ENCODE data around the gene RTF2. TPM values are rescaled to one million over a fixed set of nuclear protein-coding genes. Genes with fewer than 3 reads are reported as not detected.
"Not testable (repeated sequence)": the region's sequence is repeated elsewhere in the genome, so short reads cannot be mapped to it uniquely, and the experiment has no call there.

RTF2 gene
- total RNA-seq, 1 donor from 2014 or later = 81.4 TPM

GRCh38 chr20:56527521-56527920 lies 59.1 kb downstream of the RTF2 start:
- no peak for TF ChIP-seq EZH2 (IDR thresholded peaks at IDR 0.05; ENCODE audit: insufficient read depth, low read length)
- TF ChIP-seq, protein P1, sequence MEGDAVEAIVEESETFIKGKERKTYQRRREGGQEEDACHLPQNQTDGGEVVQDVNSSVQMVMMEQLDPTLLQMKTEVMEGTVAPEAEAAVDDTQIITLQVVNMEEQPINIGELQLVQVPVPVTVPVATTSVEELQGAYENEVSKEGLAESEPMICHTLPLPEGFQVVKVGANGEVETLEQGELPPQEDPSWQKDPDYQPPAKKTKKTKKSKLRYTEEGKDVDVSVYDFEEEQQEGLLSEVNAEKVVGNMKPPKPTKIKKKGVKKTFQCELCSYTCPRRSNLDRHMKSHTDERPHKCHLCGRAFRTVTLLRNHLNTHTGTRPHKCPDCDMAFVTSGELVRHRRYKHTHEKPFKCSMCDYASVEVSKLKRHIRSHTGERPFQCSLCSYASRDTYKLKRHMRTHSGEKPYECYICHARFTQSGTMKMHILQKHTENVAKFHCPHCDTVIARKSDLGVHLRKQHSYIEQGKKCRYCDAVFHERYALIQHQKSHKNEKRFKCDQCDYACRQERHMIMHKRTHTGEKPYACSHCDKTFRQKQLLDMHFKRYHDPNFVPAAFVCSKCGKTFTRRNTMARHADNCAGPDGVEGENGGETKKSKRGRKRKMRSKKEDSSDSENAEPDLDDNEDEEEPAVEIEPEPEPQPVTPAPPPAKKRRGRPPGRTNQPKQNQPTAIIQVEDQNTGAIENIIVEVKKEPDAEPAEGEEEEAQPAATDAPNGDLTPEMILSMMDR (IDR thresholded peaks at IDR 0.05; ENCODE audit: insufficient read depth, low read depth, low read length) = no peak
- Histone ChIP-seq H3K9ac (ENCODE audit: low read length) (no peak overlapping the region), H4K20me1 (ENCODE audit: insufficient read depth, low read length) (no peaks in the 10 kb centered on the region), H3K4me3 (ENCODE audit: insufficient read depth, low read depth, low read length) (no peak overlapping the region), H3K4me1 (ENCODE audit: insufficient read depth, low read length) (no peaks in the 10 kb centered on the region), H3K27me3 (ENCODE audit: insufficient read depth, low read length) (no peaks in the 10 kb centered on the region), H3K79me2 (ENCODE audit: insufficient read depth, low read length) (no peaks in the 10 kb centered on the region), H3K4me2 (ENCODE audit: low read length) (no peak overlapping the region), H3K9me3 (ENCODE audit: insufficient read depth, low read depth, low read length) (no peaks in the 10 kb centered on the region), H3K36me3 (ENCODE audit: insufficient read depth, low read length) (no peaks in the 10 kb centered on the region), H3K27ac (ENCODE audit: low read depth, low read length) (no peak overlapping the region), H2AFZ (ENCODE audit: low read depth, low read length) (no peak overlapping the region)
- H3K9me3 Mint-ChIP-seq (ENCODE audit: unreplicated experiment) = peaks cover 4% of the 10 kb centered on the region
- H3K36me3 Mint-ChIP-seq (ENCODE audit: low read depth, unreplicated experiment) = peaks cover 5% of the 10 kb centered on the region
- no peak overlapping the region for H3K27ac Mint-ChIP-seq (ENCODE audit: unreplicated experiment)
- DNase-seq (ENCODE audit: low read depth) (no peak), FAIRE-seq (no peak)
- no peaks in the 10 kb centered on the region for H3K4me1 Mint-ChIP-seq (ENCODE audit: low read depth, unreplicated experiment)
- H3K4me3 Mint-ChIP-seq (ENCODE audit: unreplicated experiment) = no peak overlapping the region
- peaks cover 11% of the 10 kb centered on the region for H3K27me3 Mint-ChIP-seq (ENCODE audit: low read depth, unreplicated experiment)

DNA sequence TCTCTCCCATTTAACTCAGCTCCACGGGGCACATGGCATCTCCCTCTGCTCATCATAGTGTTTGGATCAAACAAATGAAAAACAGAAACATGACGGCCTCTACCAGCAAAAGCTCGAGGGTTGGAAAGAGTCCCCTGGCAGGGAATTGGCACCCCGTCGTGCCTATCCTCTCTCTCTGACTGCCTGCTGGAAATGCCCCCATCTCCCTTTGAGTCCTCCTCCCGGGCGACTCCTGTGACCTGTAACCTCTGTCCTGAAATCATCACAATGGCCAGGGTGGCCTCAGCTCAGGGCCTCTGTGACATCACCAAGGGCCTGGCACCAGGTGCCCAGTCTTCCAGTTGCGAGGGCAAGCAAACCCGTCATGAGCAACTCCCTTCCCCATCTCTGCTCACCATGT lies 64.5 kb downstream of the RTF2 start, which contains the start of gene FAM209B:
FAM209B (plus strand) TSS at position 301 of the 400 bp plus-strand sequence; CDS start at position 397, 96 bp downstream.
- not testable (repeated sequence) for H3K36me3 ChIP-seq (ENCODE audit: insufficient read depth, low read length); H3K27ac Mint-ChIP-seq (ENCODE audit: unreplicated experiment); H3K27me3 Mint-ChIP-seq (ENCODE audit: low read depth, unreplicated experiment); H3K4me2 ChIP-seq (ENCODE audit: low read length); H3K36me3 Mint-ChIP-seq (ENCODE audit: low read depth, unreplicated experiment); H3K4me1 Mint-ChIP-seq (ENCODE audit: low read depth, unreplicated experiment); DNase-seq (ENCODE audit: low read depth); FAIRE-seq; H3K27me3 ChIP-seq (ENCODE audit: insufficient read depth, low read length); H3K27ac ChIP-seq (ENCODE audit: low read depth, low read length); H3K9me3 Mint-ChIP-seq (ENCODE audit: unreplicated experiment); H3K79me2 ChIP-seq (ENCODE audit: insufficient read depth, low read length); H4K20me1 ChIP-seq (ENCODE audit: insufficient read depth, low read length); H2AFZ ChIP-seq (ENCODE audit: low read depth, low read length); H3K9me3 ChIP-seq (ENCODE audit: insufficient read depth, low read depth, low read length); H3K4me1 ChIP-seq (ENCODE audit: insufficient read depth, low read length); H3K4me3 Mint-ChIP-seq (ENCODE audit: unreplicated experiment); H3K9ac ChIP-seq (ENCODE audit: low read length); H3K4me3 ChIP-seq (ENCODE audit: insufficient read depth, low read depth, low read length)

DNA sequence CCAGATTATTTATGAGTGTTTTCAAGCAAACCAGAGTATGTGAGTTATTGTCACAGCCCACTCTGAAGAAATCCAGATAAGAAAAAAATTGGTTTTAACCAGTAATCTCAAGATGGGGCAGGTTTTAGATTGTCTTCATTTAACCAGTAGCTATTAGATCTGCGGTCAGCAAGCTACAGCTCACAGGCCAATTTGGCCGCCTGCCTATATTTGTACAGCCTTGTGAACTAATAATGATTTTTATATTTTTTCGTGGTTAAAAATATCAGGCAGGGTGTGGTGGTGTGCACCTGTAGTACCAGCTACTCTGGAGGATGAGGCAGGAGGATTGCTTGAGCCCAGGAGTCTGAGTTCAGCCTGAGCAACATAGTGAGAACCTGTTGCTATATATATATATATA lies 69.6 kb downstream of the RTF2 start:
- Mint-ChIP-seq H3K27ac (ENCODE audit: unreplicated experiment) (no peak overlapping the region), H3K36me3 (ENCODE audit: low read depth, unreplicated experiment) (no peaks in the 10 kb centered on the region), H3K9me3 (ENCODE audit: unreplicated experiment) (no peaks in the 10 kb centered on the region), H3K27me3 (ENCODE audit: low read depth, unreplicated experiment) (no peaks in the 10 kb centered on the region), H3K4me1 (ENCODE audit: low read depth, unreplicated experiment) (no peaks in the 10 kb centered on the region), H3K4me3 (ENCODE audit: unreplicated experiment) (no peak overlapping the region)
- no peak overlapping the region for H3K4me3 ChIP-seq (ENCODE audit: insufficient read depth, low read depth, low read length)
- H4K20me1 ChIP-seq (ENCODE audit: insufficient read depth, low read length) = no peaks in the 10 kb centered on the region
- H3K4me1 ChIP-seq (ENCODE audit: insufficient read depth, low read length) = no peaks in the 10 kb centered on the region
- no peak for FAIRE-seq
- no peak for TF ChIP-seq EZH2 (IDR thresholded peaks at IDR 0.05; ENCODE audit: insufficient read depth, low read length)
- TF ChIP-seq, protein P1 (IDR thresholded peaks at IDR 0.05; ENCODE audit: insufficient read depth, low read depth, low read length) = no peak
- no peak for DNase-seq (ENCODE audit: low read depth)
- H3K4me2 ChIP-seq (ENCODE audit: low read length) = no peak overlapping the region
- H3K27ac ChIP-seq (ENCODE audit: low read depth, low read length) = no peak overlapping the region
- H3K27me3 ChIP-seq (ENCODE audit: insufficient read depth, low read length) = no peaks in the 10 kb centered on the region
- H2AFZ ChIP-seq (ENCODE audit: low read depth, low read length) = no peak overlapping the region
- no peak overlapping the region for H3K9ac ChIP-seq (ENCODE audit: low read length)
- no peaks in the 10 kb centered on the region for H3K36me3 ChIP-seq (ENCODE audit: insufficient read depth, low read length)
- H3K79me2 ChIP-seq (ENCODE audit: insufficient read depth, low read length) = no peaks in the 10 kb centered on the region
- H3K9me3 ChIP-seq (ENCODE audit: insufficient read depth, low read depth, low read length) = no peaks in the 10 kb centered on the region
